NK-92 treated with Interleukin-12 subunit alpha and Interleukin-12 subunit beta, amount 100 ng/mL, for 24 hours (cell line): Measurements from ENCODE around the gene NEU4.
"Not testable (repeated sequence)": the region's sequence is repeated elsewhere in the genome, so short reads cannot be mapped to it uniquely, and the experiment has no call there.

Source experiments
- DNase-seq: peaks from one replicate; lab custom pipeline; 2025; lab: John Stamatoyannopoulos, UW

NEU4 gene

GRCh38 chr2:241833101-241833663 lies 24.2 kb downstream of the NEU4 start:
- DNase-seq, result no peak

GRCh38 chr2:241833756-241834526 lies 24.9 kb downstream of the NEU4 start:
- not testable (repeated sequence) for DNase-seq

- DNase-seq, result no peak
Observed at GRCh38 chr2:241834527-241835210, 25.7 kb downstream of the NEU4 start.

- no peak for DNase-seq
Observed at GRCh38 chr2:241835611-241836010, 26.6 kb downstream of the NEU4 start.

GRCh38 chr2:241836292-241836691 lies 27.3 kb downstream of the NEU4 start:
- no peak for DNase-seq

GRCh38 chr2:241837197-241837965 lies 28.4 kb downstream of the NEU4 start:
- DNase-seq, result no peak

- no peak for DNase-seq
Observed at GRCh38 chr2:241841181-241842066, 32.4 kb downstream of the NEU4 start.

GRCh38 chr2:241842067-241842415 lies 33.0 kb downstream of the NEU4 start:
- no peak for DNase-seq

GRCh38 chr2:241842620-241843211 lies 33.7 kb downstream of the NEU4 start:
- no peak for DNase-seq

GRCh38 chr2:241843321-241844065 lies 34.5 kb downstream of the NEU4 start:
- no peak for DNase-seq

GRCh38 chr2:241844066-241844728 lies 35.2 kb downstream of the NEU4 start:
- DNase-seq, result no peak

GRCh38 chr2:241844831-241845578 lies 36.0 kb downstream of the NEU4 start:
- no peak for DNase-seq

GRCh38 chr2:241846406-241846805 lies 37.4 kb downstream of the NEU4 start:
- DNase-seq, result no peak

GRCh38 chr2:241848761-241849615 lies 40.0 kb downstream of the NEU4 start:
- no peak for DNase-seq

- no peak for DNase-seq
Observed at GRCh38 chr2:241849616-241850543, 40.9 kb downstream of the NEU4 start.

GRCh38 chr2:241850544-241851324 lies 41.7 kb downstream of the NEU4 start:
- no peak for DNase-seq
